Neural cell (in vitro differentiated cells): ENCODE measurements around the gene KRT76. TPM values are rescaled to one million over a fixed set of nuclear protein-coding genes. Genes with fewer than 3 reads are reported as not detected.

Experiments
- H2AFZ ChIP-seq: fragments of 200-600, 300-800 bp; sonication (generic), shearing (Covaris generic); 2 replicates; pipeline ENCODE4 v1.6.0; 2014; ENCODE audit warnings: low read depth, mild to moderate bottlenecking, antibody characterized with exemption, low read length, moderate library complexity
- H3F3A ChIP-seq: fragments of 200-600 bp; shearing (Covaris generic); 2 replicates; pipeline ENCODE4 v1.6.1; 2016; ENCODE audit warnings: mild to moderate bottlenecking, moderate library complexity, mixed read lengths, antibody characterized with exemption, low read length; ENCODE audit not compliant: insufficient read depth, poor library complexity, severe bottlenecking
- H3K27ac ChIP-seq: fragments of 200-600, 300-800 bp; sonication (generic), shearing (Covaris generic); 2 replicates; pipeline ENCODE4 v1.5.1; 2014; ENCODE audit warnings: mild to moderate bottlenecking, low read length, moderate library complexity
- H3K27me3 ChIP-seq: fragments of 300-800, 200-600 bp; sonication (generic), shearing (Covaris generic); 2 replicates; pipeline ENCODE4 v1.6.0; 2014; ENCODE audit warnings: mild to moderate bottlenecking, low read depth, low read length, moderate library complexity; ENCODE audit not compliant: insufficient read depth
- H3K36me3 ChIP-seq: fragments of 300-800, 200-600 bp; sonication (generic), shearing (Covaris generic); 2 replicates; pipeline ENCODE4 v1.5.1; 2014; ENCODE audit warnings: mild to moderate bottlenecking, antibody characterized with exemption, low read length, moderate library complexity; ENCODE audit not compliant: insufficient read depth
- H3K4me2 ChIP-seq: fragments of 300-800, 200-600 bp; sonication (generic), shearing (Covaris generic); 2 replicates; pipeline ENCODE4 v1.6.0; 2014; ENCODE audit warnings: mild to moderate bottlenecking, low read length
- H3K4me3 ChIP-seq: fragments of 300-800, 200-600 bp; sonication (generic), shearing (Covaris generic); 2 replicates; pipeline ENCODE4 v1.5.1; 2014; ENCODE audit warnings: mild to moderate bottlenecking, low read length, moderate library complexity
- H3K79me2 ChIP-seq: fragments of 200-600 bp; shearing (Covaris generic); replicated peaks from 2 replicates; pipeline ENCODE4 v1.6.0; 2014; ENCODE audit warnings: mild to moderate bottlenecking, low read length, moderate library complexity; ENCODE audit not compliant: insufficient read depth
- H3K9ac ChIP-seq: fragments of 300-800, 200-600 bp; sonication (generic), shearing (Covaris generic); 2 replicates; pipeline ENCODE4 v1.6.1; 2016; ENCODE audit warnings: mild to moderate bottlenecking, low read length, mixed read lengths
- H3K9me2 ChIP-seq: fragments of 200-600 bp; shearing (Covaris generic); 2 replicates; pipeline ENCODE4 v1.6.1; 2016; ENCODE audit warnings: mild to moderate bottlenecking, low read length, mixed read lengths; ENCODE audit not compliant: insufficient read depth
- H3K9me3 ChIP-seq: fragments of 200-600, 300-800 bp; sonication (generic), shearing (Covaris generic); 2 replicates; pipeline ENCODE4 v1.6.1; 2016; ENCODE audit warnings: mild to moderate bottlenecking, mixed run types, low read length, moderate library complexity, mixed read lengths
- H4K20me1 ChIP-seq: fragments of 200-600 bp; shearing (Covaris generic); 2 replicates; pipeline ENCODE4 v1.6.1; 2016; ENCODE audit warnings: mild to moderate bottlenecking, mixed run types; ENCODE audit not compliant: insufficient read depth
- EP300 ChIP-seq: fragments of 450-650 bp; conservative IDR thresholded peaks from 2 replicates; pipeline ENCODE4 v1.6.1; 2014; ENCODE audit warnings: antibody characterized with exemption, mild to moderate bottlenecking, moderate library complexity; ENCODE audit not compliant: poor library complexity, severe bottlenecking
- EZH2 ChIP-seq: fragments of 200-600, 300-800 bp; shearing (Covaris generic), sonication (generic); IDR thresholded peaks from 2 replicates; pipeline ENCODE4 v1.6.1; 2014; ENCODE audit warnings: antibody characterized with exemption, low read length, borderline replicate concordance, mild to moderate bottlenecking; ENCODE audit not compliant: insufficient read depth, poor library complexity, severe bottlenecking
- MXI1 ChIP-seq: fragments of 450-650 bp; conservative IDR thresholded peaks from 2 replicates; pipeline ENCODE4 v1.6.1; 2014; ENCODE audit warnings: antibody characterized with exemption, mild to moderate bottlenecking; ENCODE audit not compliant: poor library complexity, severe bottlenecking
- POLR2AphosphoS5 ChIP-seq: IDR thresholded peaks from 2 replicates; pipeline ENCODE4 v1.6.1; 2012
- RAD21 ChIP-seq: fragments of 450-650 bp; conservative IDR thresholded peaks from 2 replicates; pipeline ENCODE4 v1.6.1; 2014; ENCODE audit warnings: antibody characterized with exemption, mild to moderate bottlenecking, moderate library complexity
- SMC3 ChIP-seq: fragments of 450-650 bp; conservative IDR thresholded peaks from 2 replicates; pipeline ENCODE4 v1.6.1; 2014; ENCODE audit warnings: antibody characterized with exemption, mild to moderate bottlenecking, moderate library complexity; ENCODE audit not compliant: poor library complexity
- TAF1 ChIP-seq: IDR thresholded peaks from 2 replicates; pipeline ENCODE4 v1.6.1; 2012; ENCODE audit warnings: low read depth
- polyA plus RNA-seq: library from polyadenylated mRNA; depleted of rRNA; stranded (reverse); fragments of >200 nt; gene quantifications from 2 replicates; pipeline ENCODE4 v1.2.3, GENCODE V29; 2014
- TF ChIP-seq, protein P1 (sequence below): fragments of 450-650 bp; IDR thresholded peaks from 2 replicates; pipeline ENCODE4 v1.5.1; 2014; ENCODE audit warnings: antibody characterized with exemption, mild to moderate bottlenecking, moderate library complexity; ENCODE audit not compliant: poor library complexity, severe bottlenecking
- TF ChIP-seq, protein P2 (sequence below): IDR thresholded peaks from 2 replicates; pipeline ENCODE4 v1.6.1; 2012; ENCODE audit warnings: borderline replicate concordance

KRT76 gene
- polyA plus RNA-seq, 1 donor from 2014 or later, result not detected

DNA sequence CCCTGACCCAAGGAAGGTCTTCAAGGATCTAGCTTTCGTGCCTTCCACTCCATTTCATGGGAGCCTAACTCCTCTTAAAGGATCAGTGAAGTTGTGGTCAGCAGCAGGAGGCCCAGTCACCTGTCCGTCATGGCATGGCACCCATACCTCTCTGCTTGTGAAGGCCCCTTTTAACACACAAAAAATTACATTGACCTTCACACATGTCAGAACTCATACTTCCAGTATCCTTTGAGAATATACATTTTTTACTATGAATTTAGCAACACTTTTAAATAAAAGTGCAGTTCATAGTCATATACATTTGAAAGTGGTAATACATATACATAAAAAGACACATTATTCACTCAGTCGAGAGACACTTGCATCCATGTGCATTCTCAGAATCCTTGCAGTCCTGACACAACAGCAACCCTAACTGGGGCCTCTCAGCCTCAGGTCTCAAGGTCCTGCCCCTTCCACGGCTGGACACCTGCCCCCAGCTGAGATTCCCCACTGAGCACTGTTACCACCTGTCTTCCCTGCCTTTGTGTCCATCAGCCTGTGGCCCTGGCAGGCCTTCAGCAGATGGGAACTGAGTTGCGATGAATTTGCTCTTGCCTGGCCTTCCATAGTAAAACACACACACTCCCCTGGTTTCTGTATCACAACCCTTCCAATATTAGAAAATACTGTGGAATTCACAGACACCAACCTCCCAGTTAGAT, 22.5 kb upstream of the KRT76 start:
- H3F3A ChIP-seq, result no peaks in the 10 kb centered on the region
- no peaks in the 10 kb centered on the region for H3K36me3 ChIP-seq
- TF ChIP-seq EZH2 (no peak), SMC3 (no peak), POLR2AphosphoS5 (no peak), EP300 (no peak), MXI1 (no peak), RAD21 (no peak), TAF1 (no peak)
- TF ChIP-seq, protein P1, sequence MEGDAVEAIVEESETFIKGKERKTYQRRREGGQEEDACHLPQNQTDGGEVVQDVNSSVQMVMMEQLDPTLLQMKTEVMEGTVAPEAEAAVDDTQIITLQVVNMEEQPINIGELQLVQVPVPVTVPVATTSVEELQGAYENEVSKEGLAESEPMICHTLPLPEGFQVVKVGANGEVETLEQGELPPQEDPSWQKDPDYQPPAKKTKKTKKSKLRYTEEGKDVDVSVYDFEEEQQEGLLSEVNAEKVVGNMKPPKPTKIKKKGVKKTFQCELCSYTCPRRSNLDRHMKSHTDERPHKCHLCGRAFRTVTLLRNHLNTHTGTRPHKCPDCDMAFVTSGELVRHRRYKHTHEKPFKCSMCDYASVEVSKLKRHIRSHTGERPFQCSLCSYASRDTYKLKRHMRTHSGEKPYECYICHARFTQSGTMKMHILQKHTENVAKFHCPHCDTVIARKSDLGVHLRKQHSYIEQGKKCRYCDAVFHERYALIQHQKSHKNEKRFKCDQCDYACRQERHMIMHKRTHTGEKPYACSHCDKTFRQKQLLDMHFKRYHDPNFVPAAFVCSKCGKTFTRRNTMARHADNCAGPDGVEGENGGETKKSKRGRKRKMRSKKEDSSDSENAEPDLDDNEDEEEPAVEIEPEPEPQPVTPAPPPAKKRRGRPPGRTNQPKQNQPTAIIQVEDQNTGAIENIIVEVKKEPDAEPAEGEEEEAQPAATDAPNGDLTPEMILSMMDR, result no peak
- TF ChIP-seq, protein P2, sequence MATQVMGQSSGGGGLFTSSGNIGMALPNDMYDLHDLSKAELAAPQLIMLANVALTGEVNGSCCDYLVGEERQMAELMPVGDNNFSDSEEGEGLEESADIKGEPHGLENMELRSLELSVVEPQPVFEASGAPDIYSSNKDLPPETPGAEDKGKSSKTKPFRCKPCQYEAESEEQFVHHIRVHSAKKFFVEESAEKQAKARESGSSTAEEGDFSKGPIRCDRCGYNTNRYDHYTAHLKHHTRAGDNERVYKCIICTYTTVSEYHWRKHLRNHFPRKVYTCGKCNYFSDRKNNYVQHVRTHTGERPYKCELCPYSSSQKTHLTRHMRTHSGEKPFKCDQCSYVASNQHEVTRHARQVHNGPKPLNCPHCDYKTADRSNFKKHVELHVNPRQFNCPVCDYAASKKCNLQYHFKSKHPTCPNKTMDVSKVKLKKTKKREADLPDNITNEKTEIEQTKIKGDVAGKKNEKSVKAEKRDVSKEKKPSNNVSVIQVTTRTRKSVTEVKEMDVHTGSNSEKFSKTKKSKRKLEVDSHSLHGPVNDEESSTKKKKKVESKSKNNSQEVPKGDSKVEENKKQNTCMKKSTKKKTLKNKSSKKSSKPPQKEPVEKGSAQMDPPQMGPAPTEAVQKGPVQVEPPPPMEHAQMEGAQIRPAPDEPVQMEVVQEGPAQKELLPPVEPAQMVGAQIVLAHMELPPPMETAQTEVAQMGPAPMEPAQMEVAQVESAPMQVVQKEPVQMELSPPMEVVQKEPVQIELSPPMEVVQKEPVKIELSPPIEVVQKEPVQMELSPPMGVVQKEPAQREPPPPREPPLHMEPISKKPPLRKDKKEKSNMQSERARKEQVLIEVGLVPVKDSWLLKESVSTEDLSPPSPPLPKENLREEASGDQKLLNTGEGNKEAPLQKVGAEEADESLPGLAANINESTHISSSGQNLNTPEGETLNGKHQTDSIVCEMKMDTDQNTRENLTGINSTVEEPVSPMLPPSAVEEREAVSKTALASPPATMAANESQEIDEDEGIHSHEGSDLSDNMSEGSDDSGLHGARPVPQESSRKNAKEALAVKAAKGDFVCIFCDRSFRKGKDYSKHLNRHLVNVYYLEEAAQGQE, result no peak
- H3K27ac ChIP-seq, result no peak overlapping the region
- H3K79me2 ChIP-seq, result no peaks in the 10 kb centered on the region
- H2AFZ ChIP-seq, result no peak overlapping the region
- no peaks in the 10 kb centered on the region for H3K9me2 ChIP-seq
- no peak overlapping the region for H3K9ac ChIP-seq
- no peaks in the 10 kb centered on the region for H4K20me1 ChIP-seq
- no peaks in the 10 kb centered on the region for H3K27me3 ChIP-seq
- H3K4me3 ChIP-seq, result no peak overlapping the region
- H3K9me3 ChIP-seq, result no peaks in the 10 kb centered on the region
- no peak overlapping the region for H3K4me2 ChIP-seq

DNA sequence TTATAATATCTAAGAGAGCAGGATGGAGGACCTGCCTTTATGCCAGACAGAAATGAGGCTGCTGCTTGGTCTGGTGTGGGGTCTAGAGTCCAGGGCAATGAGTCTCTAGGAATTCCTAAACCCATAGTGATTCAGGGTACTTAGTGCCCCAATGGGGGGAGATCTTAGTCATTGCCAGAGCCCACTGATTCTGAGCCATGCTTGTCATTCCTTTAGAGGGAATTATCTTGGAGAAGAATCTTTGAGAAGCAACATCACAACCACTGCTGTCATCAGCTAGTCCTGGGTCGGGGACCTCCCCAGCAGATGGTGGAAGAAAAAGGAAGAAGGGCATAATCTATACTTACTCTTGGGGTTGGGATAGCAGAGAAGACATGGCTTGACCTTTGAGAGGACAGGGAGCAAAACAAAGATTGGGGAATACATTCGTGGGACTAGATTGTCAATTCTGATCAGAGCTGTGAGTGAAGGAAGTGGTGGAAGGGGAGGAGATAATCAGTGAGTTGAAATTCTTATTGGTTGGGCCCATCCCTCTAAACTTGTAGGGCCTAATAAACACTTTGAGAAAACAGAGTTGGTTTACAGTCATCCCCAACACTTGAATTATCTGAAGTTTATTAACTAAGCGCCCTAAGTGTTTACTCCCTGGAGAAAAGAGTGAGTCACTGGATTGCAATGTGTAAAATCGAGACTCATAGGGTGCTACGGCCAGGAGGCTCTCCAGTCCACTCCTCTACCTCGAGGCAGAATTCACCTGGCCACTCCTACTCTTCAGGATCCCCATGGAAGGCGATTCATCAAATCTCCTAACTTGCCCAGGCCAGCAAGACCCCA, 21.7 kb upstream of the KRT76 start:
- H3K9ac ChIP-seq, result no peak overlapping the region
- H3K79me2 ChIP-seq, result no peaks in the 10 kb centered on the region
- H3K4me2 ChIP-seq, result no peak overlapping the region
- H3K9me3 ChIP-seq, result no peaks in the 10 kb centered on the region
- no peaks in the 10 kb centered on the region for H3K36me3 ChIP-seq
- TF ChIP-seq TAF1, result no peak
- TF ChIP-seq EZH2, result no peak
- no peak for TF ChIP-seq MXI1
- no peaks in the 10 kb centered on the region for H3K9me2 ChIP-seq
- H2AFZ ChIP-seq, result no peak overlapping the region
- no peak overlapping the region for H3K4me3 ChIP-seq
- H3K27ac ChIP-seq, result no peak overlapping the region
- no peaks in the 10 kb centered on the region for H4K20me1 ChIP-seq
- H3K27me3 ChIP-seq, result no peaks in the 10 kb centered on the region
- no peaks in the 10 kb centered on the region for H3F3A ChIP-seq
